Activated CD4-positive, alpha-beta T cell treated with anti-CD3 and anti-CD28 coated beads, Interleukin-2, Interleukin-6, amounts not matched to agents 100 ng/mL and 50 ng/mL, durations not matched to agents 16 hours and 8 hours (primary cell): ENCODE data around the gene MAPRE2.

ENCODE experiments used
- DNase-seq: peaks from one replicate; pipeline ENCODE4 v3.0.0-alpha.2; 2020

The MAPRE2 gene

GRCh38 chr18:35063875-35064690, 22.9 kb downstream of the MAPRE2 start:
- DNase-seq, result no peak

- no peak for DNase-seq
These were observed 26.2 kb downstream of the MAPRE2 start for GRCh38 chr18:35067454-35067853.

GRCh38 chr18:35071819-35072247, 30.6 kb downstream of the MAPRE2 start:
- no peak for DNase-seq

- no peak for DNase-seq
These were observed 31.4 kb downstream of the MAPRE2 start for GRCh38 chr18:35072616-35073015.

GRCh38 chr18:35073186-35074105, 32.2 kb downstream of the MAPRE2 start:
- no peak for DNase-seq

- DNase-seq, result no peak
These were observed 33.4 kb downstream of the MAPRE2 start for GRCh38 chr18:35074581-35074980.

GRCh38 chr18:35075132-35075531, 33.9 kb downstream of the MAPRE2 start:
- no peak for DNase-seq

- DNase-seq, result no peak
These were observed 35.1 kb downstream of the MAPRE2 start for GRCh38 chr18:35076135-35076924.

- DNase-seq, result no peak
These were observed 36.7 kb downstream of the MAPRE2 start for GRCh38 chr18:35077937-35078336.

GRCh38 chr18:35080058-35080457, 38.8 kb downstream of the MAPRE2 start:
- DNase-seq, result no peak

GRCh38 chr18:35083174-35083712, 42.0 kb downstream of the MAPRE2 start:
- DNase-seq, result no peak

- DNase-seq, result no peak
These were observed 43.6 kb downstream of the MAPRE2 start for GRCh38 chr18:35084494-35085449.

GRCh38 chr18:35085450-35086380, 44.5 kb downstream of the MAPRE2 start:
- DNase-seq, result no peak

- DNase-seq, result no peak
These were observed 45.5 kb downstream of the MAPRE2 start for GRCh38 chr18:35086704-35087103.

- DNase-seq, result no peak
These were observed 46.5 kb downstream of the MAPRE2 start for GRCh38 chr18:35087726-35088125.

- no peak for DNase-seq
These were observed 47.7 kb downstream of the MAPRE2 start for GRCh38 chr18:35088921-35089320.

GRCh38 chr18:35089382-35089781, 48.2 kb downstream of the MAPRE2 start:
- no peak for DNase-seq

- DNase-seq, result no peak
These were observed 48.8 kb downstream of the MAPRE2 start for GRCh38 chr18:35089891-35090550.

GRCh38 chr18:35091841-35092240, 50.6 kb downstream of the MAPRE2 start:
- DNase-seq, result no peak
